Measurements from ENCODE around the gene SLC13A3.

Gene SLC13A3

GRCh38 chr20:46650575-46651090 lies 626 bp downstream of the SLC13A3 start:
- no peak for DNase-seq

DNA sequence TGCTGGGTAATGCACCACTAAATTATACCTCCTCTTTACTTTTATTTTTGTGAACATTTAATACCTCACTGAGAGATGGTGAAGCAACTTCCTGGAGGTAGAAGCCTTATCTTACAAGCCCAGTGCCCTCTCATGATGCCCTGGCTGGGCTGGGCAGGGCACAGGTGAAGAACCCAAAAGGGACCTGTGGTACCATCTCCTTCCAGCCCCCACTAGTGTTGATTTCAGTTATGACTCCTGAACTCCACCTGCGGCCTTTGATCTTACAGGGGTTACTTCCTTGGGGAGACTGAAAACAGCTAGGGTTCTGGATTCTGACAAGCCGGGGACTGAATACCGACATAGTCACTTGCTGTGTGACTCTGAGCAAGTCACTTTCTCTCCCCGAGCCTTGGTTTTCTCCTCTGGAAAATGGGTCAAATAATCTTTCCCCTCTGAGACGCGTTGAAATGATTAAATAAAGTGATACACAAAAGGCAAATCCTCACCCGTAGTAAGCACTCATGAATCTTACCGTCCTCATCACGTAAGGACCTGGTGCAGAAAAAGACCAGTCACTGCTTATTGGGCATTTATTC lies 1.2 kb downstream of the SLC13A3 start:
- no peak for DNase-seq

DNA sequence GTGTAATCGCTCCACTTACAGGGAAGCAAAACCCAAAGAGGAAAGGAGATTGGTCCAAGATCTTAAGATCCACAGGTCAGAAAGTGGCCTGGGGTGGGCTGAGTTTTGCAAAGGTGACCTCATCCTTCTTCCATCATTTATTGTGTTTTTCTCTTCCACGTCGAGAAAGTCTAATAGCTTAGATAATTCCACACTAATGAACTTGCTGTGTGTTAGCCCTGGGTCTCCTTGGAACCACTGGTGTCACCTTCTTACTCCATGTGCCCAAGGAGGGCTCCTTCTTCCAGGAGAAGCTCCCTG lies 1.7 kb downstream of the SLC13A3 start:
- DNase-seq: no peak

DNA sequence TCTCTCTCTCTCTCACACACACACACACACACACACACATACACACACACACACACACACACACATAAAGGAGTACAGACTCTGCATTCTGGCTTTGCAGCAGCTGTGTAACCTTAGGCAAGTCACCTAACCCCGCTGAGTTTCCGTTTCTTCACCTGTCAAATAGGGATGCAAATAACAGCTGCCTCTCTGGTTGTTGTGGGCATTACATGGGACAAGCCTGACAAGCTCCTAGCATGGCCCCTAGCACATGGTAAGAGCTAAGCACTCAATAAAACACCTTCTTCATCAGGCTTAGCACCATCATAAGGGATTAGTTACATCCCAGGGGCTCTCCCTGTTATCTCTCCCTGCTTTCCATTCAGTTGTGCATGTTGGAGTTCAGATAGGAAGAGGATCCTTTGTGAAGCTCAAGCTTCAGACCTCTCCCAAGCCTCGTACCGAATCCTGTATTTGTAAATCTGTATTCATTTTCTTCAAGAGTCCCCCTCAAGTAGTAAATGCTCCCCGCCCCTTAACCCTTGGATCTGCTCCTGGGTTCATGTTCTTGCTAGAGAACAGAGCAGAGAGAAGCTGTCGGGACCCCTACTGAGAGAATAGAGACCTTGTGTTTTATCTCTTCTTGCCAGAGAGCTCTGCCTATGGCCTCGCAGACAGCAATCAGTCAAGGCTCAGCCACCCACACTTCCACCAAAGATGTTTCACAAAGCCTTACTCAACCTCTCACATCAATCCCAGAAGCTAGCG lies 2.2 kb downstream of the SLC13A3 start:
- peak; percentile 94 for DNase-seq

DNA sequence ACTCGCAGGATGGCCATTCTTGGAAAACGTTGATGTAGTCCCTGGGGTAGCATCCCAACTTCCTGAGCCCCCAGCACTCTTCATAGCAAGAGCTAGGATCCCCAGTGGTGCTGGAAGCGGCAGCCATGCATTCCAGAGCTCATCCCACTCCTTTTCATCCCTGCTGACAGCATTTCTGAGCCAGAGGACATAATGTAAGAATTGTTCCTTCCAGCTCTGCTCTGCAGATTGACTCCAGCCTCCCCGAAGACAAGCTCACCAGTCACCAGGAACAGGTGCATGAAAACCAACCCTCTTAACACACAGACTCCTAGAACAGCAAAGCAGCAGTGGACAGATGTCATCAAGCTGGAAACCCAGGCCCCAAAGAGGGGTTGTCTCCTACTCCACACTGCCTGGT lies 3.8 kb downstream of the SLC13A3 start:
- DNase-seq: peak; percentile 44

DNA sequence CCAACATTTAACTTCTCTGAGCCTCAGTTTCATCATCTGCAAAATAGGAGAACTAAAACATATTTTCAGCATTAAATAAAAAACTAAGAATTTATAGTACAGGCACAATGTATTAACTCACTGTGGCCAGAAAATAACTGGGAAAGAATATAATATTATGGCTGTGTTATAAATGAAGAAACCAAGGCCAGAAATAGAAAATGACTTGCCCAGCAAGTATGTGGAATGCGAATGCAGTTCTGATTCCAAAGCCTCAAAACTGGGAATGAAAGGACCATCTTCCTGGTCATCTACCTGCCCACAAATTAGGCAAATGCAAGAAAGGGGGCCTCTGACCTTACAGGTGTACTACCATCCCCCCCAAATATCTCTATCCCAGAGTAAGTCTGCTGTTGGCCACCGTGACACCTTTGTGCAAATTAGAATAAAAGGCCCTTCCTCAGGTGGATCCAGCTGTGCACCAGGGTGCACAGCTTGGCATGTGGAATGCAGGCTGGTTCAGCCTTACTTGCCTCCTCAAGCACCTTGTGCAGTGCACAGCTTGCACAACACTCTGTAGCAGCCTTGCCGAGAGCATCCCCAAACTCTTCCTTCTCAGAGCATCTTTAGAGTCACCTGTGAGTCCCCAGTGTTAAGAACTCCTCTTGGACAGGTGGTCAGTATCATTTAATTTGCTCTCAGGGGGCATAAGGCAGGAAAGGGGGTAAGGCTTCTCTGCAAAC lies 4.4 kb downstream of the SLC13A3 start:
- DNase-seq: no peak

DNA sequence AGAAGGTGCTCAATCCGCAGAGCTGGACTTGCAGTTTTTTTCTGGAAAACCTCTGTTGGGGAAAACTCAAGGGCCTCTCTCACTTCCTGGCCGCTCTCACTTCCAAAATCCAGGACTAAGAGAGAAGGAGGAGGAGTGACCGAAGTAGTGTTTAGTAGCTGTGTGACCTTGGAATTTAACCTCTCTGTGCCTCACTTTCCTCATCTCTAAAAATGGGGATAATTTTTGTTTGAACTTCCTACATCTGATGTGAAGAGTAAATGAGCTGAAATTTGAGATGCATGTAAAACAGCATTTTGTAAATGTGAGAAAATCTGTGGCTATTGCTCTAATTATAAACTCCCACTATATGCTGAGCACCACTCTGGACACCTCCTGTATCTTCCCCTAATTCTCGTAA lies 5.1 kb downstream of the SLC13A3 start:
- DNase-seq: no peak

- DNase-seq: no peak
These were observed 6.5 kb downstream of the SLC13A3 start for GRCh38 chr20:46644733-46645132.

GRCh38 chr20:46644160-46644559 lies 7.1 kb downstream of the SLC13A3 start:
- no peak for DNase-seq

GRCh38 chr20:46642969-46643343 lies 8.3 kb downstream of the SLC13A3 start:
- no peak for DNase-seq

GRCh38 chr20:46642265-46642968 lies 8.8 kb downstream of the SLC13A3 start:
- DNase-seq: peak; percentile 84

DNA sequence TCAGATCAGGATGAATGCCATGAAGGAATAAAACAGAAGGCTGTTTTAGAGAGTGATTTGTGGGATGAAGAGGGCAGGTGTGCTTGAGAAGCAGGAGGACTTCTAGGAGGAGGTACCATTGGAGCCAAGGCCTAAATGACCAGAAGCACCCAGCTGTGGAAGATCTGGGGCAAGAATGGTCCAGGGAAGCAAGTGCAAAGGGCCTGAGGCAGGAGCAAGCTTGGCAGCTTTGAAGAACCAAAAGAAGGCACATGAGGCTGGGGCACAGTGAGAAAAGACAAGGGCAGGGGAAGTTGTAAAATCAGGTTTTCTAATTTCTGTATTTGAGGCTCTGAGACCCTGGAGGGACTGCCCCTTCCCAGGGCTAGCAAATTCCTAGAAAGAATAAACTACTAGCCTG lies 9.8 kb downstream of the SLC13A3 start:
- DNase-seq: no peak

- DNase-seq: no peak
These were observed 10.5 kb downstream of the SLC13A3 start for GRCh38 chr20:46640536-46641311.

GRCh38 chr20:46640044-46640443 lies 11.2 kb downstream of the SLC13A3 start:
- no peak for DNase-seq

- DNase-seq: no peak
These were observed 11.7 kb downstream of the SLC13A3 start for GRCh38 chr20:46639587-46639986.

- DNase-seq: no peak
These were observed 12.4 kb downstream of the SLC13A3 start for GRCh38 chr20:46638898-46639274.

DNA sequence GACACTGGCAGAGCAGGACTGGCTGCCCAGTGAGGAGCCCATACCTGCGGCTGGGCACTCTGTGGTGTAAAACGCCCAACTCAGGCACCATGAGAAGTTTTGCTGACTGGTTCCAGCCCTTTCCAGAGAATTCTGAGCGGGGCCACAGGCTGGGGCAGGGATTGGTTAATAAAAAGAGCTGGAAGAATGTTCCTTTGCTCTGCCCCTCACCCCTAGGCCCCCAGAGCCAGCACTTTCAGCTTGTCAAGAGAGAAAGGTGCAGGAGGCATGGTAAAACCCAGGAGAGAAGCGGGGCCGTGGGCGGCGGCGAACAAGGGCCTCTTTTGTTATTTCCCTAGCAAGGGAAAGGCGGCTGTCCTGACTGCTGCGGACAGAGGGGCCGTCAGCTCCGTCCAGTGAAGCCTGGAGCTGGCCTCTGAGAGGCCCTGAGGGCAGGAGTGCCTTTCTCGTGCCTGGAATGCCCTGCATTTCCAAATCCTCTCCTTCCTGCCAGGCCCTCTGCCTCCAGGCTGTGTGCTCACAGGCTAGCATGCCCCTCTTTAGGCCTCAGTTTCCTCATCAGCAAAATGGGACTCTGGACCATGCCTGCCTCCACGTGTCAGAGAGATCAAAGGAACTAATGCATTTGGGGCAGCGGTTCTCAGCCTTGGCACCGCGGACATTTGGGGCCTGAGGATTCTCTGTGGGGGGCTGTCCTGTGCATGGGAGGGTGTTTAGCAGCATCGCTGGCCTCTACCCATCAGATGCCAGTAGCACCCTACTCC lies 12.9 kb downstream of the SLC13A3 start:
- no peak for DNase-seq

DNA sequence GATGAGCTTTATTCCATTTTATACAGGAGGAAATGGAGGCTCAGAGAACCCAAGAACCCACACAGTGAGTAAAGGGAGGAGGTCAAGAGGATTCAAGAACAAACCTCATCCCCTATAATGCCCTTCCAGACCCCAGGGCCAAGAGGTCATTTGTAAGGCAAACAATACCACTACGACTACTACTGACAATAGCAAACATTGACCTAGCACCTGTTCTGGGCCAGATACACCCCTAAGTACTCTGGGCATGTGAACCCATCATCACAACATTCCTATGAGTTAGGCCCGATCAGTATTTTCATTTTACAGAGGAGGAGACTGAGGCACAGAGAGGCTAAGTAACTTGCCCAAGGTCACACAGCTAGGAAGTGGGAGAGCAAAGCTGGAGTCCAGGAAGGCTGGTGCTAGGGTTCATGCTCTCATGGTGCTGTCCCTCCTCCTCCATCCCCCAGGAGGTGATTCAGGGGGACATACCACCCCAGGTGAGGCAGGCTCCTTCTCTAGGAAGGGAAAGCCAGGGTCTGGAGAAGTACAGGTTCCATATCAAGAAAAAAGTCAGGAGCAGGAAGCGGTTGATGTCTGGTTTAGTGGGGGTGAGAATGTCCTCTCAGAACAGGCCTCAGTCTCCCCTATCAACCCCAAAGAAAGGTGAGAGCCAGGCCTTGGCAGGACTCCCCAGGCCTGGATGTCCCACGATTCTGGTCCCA lies 13.7 kb downstream of the SLC13A3 start:
- no peak for DNase-seq

DNA sequence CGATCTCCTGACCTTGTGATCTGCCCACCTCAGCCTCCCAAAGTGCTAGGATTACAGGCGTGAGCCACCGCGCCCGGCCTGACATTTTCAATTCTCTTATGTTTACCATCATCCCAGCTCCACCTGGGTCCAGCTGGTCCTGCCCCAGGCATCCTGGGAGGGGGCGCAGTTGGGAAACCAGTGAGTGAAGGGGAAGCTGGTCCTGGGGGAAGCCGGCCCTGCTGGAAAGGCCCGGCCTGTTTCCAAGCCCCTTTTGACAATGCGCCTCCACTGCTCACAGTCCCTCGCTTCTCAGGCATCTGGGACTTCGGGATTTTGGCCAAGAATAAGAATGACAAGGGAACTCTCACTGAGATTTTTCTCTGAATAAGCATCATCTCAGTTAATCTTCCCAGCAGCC lies 14.2 kb downstream of the SLC13A3 start:
- no peak for DNase-seq

DNA sequence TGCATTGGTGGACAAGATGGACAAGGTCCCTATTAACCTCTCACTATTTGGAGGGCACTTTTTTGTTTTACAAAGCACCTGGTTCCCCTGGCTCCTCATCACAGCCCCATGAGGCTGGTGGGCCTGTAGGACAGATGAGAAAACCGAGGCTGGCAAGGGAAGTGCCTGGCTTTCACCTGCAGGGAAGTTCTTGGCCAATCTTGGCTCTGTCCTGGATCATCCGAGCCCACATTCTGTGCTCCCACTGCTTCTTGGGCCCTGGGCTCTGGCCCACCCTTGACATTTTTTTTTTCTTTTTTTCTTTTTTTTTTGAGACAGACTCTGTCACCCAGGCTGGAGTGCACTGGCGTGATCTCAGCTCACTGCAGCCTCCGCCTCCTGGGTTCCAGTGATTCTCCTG lies 14.7 kb downstream of the SLC13A3 start:
- no peak for DNase-seq

GRCh38 chr20:46635514-46636136 lies 15.6 kb downstream of the SLC13A3 start:
- DNase-seq: no peak

Data from NCI-H82 (cell line).